Stimulated activated CD8-positive, alpha-beta memory T cell treated with anti-CD3 and anti-CD28 coated beads, Interleukin-12 subunit alpha, Interleukin-12 subunit beta, amount 100 ng/mL, for 24 hours (primary cell): Measurements from ENCODE around the gene CP.
"Not testable (repeated sequence)": the region's sequence is repeated elsewhere in the genome, so short reads cannot be mapped to it uniquely, and the experiment has no call there.

Experiments
- DNase-seq: peaks from one replicate; pipeline ENCODE4 v3.0.0-alpha.2; 2020; ENCODE audit errors: extremely low read depth

The CP gene

GRCh38 chr3:149227591-149228268 is 6.1 kb upstream of the CP start:
- DNase-seq = no peak

- DNase-seq = no peak
Observed at GRCh38 chr3:149226776-149227175, 5.1 kb upstream of the CP start.

DNA sequence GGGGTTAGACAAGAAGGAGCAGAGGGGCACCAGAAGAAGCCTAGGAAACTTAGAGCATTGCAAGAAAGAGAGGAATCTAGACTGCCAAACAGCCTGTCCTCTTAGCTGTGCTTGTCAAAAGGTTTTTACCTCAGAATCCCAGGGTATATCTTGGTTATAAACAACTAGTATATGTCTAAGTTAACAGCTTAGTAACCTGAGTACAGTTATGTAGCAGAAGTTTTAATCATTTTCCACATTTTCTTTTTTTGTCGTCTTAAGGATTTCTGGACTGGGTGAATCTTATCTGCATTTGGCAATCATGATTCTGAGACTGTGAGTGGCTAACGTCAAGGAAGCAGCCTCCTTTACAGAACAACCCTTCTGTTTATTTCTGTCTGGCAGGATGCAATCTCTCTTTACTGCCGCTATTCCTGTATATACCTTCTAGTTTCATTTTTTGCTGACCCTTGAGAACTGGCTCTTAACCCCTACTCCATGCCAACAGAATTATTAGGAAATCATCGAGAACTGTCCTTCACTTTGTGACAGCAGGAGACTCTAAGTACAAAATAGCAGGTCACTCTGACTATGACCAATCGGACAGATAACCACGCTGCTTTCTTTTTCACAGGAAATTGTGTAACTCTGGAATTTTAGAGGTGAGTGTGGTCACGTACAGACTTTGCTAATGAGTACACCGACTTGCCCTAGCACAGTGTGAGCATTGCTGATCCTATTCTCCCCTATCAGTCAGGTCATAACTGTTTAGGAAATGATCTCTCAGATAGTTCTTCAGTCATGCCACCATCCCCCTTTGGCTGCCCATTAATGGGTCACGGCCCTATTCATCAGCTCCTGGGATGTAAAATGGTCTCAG is 3.3 kb upstream of the CP start:
- no peak for DNase-seq

DNA sequence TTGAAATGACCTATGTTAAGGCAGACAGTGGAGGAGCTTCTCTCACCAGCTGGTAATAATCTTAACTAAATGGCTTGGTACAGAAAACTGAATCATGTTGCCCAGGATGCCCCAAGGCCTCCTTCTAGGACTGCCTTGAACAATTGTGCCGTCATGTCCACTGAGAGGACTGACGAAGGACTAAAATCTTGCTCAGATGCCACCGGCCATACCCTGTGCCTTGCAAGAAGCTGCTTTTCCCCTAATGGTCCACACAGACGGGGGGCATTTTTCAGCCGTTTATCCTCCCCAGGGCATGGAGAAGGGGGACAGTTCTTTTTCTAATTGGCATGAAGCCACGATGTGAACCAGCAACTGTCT is 1.8 kb upstream of the CP start:
- no peak for DNase-seq

GRCh38 chr3:149219380-149220121 is 2.1 kb downstream of the CP start:
- DNase-seq = not testable (repeated sequence)

GRCh38 chr3:149217347-149217746 is 4.3 kb downstream of the CP start:
- no peak for DNase-seq

DNA sequence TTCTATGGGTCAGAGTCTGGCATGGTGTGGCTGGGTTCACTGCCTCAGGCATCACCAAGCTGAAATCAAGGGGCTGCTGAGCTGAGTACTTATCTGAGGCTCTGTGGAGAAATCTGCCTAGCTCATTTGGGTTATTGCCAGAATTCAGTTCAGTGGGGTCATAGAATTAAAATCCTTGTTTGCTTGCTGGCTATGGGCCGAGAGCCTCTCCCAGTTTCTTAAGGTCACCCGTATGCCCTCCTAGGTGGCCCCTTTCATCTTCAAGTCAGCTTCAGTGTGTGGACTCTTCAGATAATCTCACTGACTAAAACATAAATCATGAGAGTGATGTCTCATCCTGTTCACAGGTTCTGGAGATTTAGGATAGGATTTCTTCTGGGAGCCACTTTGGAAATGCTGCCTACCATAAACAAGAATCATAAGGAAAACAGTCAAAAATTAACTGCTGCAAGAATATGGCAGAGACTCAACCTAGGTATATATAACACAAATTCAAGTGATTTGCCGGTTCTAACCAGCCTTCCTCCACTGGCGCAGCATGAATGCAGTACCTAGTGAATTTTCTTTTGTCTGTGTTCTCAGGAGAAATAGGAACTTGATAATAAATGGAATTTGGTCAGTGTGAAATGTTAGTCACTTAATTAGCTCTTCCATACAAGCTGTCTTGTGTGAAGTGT is 5.3 kb downstream of the CP start:
- no peak for DNase-seq

DNA sequence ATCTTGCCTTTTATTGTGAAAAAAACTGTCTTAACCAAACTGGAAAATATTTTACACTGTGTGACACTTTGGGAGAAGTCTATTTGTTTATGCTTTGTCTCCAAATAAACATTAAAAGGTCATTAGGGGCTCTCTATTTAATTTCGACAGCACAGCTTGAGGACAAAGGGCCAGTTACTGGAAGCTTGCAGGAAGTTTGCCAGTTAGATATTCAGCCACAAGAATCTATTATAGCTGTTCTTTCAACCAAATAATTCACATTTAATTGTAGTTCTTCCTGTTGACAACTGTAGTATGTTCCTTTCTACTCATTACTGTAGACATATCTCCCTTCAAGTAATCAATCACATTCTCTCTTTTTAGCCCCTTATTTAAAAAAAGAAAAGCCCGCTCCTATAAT is 6.1 kb downstream of the CP start:
- DNase-seq = no peak

DNA sequence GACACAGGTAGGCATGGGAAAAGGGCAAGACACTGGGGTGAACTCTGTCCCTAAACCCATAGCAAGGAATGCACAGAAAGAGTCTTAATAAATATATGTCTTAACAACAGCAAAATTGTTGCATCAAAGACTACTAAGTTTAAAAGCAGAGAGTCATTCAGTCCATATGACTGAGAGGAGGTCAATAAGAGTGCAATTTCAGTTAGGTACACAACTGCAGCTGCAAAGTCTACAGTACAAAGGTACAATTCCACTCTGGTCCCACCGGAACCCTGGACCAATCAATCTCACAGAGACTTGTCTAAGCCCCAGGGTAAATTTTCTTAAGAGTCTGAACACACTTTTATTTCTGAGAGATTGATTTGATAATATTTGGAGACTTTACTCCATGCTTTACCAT is 6.9 kb downstream of the CP start:
- no peak for DNase-seq

DNA sequence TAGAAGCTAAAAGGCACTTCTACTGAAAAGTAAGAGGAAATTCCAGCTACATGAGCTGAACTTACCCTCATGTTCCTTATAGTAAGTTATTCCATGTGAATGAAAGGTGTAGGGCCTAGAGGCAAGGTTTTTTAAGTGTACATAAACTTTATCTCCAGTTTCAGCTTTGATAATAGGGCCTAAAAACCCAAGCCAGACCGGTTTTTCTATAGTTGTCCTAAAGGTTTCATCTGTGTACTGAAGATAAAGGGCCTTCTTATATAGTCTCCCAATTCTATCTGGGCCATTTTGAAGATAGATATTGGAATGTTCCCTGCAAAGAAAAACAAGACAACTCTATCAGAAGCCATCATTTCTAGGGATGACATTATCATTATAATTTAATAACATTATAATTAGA is 9.2 kb downstream of the CP start:
- DNase-seq = no peak

- no peak for DNase-seq
Observed at GRCh38 chr3:149209431-149209830, 12.2 kb downstream of the CP start.

DNA sequence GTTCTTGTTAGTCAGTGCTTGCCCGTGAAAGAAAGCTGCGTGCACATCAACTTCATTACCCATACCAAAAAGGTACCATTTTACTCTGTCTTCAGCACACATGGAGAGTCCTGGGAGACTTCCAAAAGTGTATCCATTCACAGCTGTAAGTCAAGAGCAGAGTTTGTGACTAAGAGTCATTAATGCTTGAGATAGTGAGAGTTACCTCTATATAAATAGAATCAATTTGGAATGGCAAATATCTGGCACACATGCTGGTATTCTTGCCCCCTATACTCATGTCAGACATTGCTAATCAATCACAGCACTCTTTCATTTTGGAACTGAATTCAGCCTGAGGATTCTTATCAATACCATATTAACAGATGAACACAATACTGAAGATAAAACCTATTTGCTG is 14.2 kb downstream of the CP start:
- no peak for DNase-seq

DNA sequence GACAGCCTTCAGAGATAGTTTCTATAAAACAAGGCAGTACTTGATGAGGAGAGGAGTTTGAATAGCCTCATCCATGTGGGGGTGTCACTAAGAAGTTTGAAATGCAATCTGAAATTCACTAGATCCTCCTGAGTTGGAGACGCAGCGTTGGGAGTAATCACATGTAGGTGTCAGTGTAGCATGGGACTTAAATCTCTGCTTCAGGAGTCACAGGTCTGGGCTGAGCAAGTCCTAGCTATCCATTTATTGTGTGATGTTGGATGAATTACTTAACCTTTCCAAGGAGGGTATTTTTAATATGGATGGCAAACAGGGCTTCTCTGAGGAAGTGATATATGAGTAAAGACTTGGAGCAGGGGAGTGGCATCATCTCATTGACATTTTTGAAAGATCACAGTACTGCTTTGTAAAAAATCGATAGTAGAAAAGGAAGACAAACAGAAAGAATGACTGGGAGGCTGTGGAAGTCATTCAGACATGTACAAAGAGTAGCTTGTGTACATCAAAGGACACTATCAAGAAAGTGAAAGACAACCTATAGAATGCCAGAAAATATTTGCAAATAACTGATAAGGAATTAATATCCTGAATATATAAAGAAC is 17.1 kb downstream of the CP start:
- no peak for DNase-seq

GRCh38 chr3:149203758-149204157 is 17.9 kb downstream of the CP start:
- DNase-seq = no peak

DNA sequence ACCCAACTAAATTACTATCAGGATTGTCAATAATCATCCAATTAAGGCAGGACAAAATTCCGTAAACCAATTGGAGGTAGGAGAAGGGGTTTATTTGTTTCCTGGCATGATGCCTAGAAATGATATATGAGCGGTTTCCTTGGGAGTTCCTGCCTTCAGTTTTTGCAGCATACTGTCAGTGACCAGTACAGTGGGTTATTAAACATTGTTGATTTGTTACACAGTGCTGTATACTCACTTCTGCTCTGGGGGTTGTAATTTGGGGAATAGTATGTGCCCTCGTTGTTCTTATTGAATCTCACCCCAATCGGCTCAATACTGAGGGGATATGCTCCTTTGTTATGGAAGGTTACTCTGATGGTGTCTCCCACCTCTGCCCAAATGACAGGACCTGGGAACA is 22.2 kb downstream of the CP start:
- no peak for DNase-seq

DNA sequence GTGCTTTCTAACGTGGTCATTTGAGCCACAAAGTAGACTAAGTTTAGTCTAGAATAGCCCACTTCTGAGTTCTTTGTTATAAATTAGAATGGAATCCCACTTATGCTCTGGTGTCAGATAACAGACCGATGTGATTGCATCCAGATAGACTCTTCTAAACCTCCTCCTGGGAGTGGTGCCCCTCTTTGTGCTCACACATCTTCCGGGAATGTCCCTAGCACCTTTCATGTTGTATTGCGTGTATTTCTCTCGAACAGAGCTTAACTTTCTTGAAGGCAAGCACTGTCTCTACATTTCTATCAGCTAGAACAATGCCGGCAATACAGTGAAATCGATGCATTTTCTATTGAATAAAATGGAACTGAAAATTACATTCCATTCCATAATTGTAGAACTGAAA is 23.0 kb downstream of the CP start:
- DNase-seq = no peak

GRCh38 chr3:149197669-149198068 is 24.0 kb downstream of the CP start:
- no peak for DNase-seq

- not testable (repeated sequence) for DNase-seq
Observed at GRCh38 chr3:149196805-149197592, 24.6 kb downstream of the CP start.

DNA sequence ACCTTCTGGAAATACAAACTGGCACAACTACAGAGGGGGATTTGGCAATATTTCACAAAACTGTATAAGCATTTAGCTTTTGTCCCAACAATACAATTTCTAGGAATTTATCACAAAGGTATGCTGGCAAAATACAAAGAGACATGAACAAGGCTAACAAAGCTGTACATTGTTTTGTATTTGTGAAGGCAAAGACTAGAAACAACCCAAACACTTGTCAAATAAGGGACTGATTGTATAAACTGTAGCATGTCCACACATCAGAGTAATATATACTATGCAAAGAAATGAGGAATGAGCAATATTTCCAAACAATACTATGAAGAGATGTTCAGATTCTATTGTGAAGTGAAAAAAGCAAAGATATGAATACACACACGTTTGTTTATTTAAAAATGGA is 26.4 kb downstream of the CP start:
- no peak for DNase-seq

DNA sequence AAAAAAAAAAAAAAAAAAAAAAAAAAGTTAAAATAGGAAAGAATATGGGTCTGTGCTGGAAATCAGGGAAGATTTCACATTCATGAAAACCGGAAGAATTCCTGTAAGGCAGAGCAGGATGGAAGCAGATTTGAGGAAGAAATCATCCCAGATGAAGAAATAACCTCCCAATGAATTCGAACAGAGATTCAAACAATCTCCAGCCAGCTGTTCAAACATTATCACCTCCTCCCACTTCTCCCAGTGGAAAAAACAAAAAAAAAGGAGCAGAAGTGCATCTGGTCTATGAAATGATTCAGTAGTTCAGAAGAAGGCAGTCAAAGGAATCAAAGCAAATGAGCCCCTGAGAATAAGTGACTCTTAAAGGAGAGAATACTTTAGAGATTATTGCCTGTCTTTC is 33.1 kb downstream of the CP start:
- no peak for DNase-seq

DNA sequence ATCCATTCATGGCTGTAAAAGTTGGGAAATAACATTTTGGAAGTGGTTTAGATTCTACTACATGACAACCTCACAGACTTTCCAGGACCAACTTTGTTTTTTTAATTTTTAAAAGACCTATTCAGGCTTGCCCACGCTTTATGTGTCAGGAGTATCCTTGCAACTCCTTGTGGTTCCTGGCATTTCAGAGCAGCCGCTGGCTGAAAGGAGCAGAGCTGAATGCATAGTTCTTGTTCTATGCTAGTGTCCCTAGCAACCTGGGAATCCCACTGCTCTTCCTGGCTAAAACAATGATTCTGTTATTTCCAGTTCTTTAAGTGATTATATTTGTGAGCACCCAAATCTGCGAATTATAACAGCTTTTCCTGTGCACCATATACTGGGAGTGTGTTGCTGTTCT is 34.9 kb downstream of the CP start:
- DNase-seq = no peak
